CD4-positive, CD25-positive, alpha-beta regulatory T cell (primary cell): Measurements from ENCODE around the gene ZNF570. TPM values are rescaled to one million over a fixed set of nuclear protein-coding genes. Genes with fewer than 3 reads are reported as not detected.

Source experiments
- ATAC-seq, 2 donors: fragments of 150-1000 bp; cut with Tn5 transposase; one replicate each; pipeline ENCODE4 v1.10.0; 2021; ENCODE audit warnings: low read depth in 2 of 2, moderate number of reproducible peaks in 2 of 2, moderate library complexity in 1 of 2
- DNase-seq, 3 donors: peaks; one replicate each; pipeline versions ENCODE4 v3.0.0 to v3.0.0-alpha.2; 2012 to 2022; ENCODE audit warnings: mixed read lengths in 1 of 3
- H3K27ac ChIP-seq: one replicate; pipeline ENCODE4 v1.7.0; 2013; ENCODE audit warnings: mild to moderate bottlenecking, low read length; ENCODE audit not compliant: insufficient read depth, poor library complexity, severe bottlenecking
- H3K27me3 ChIP-seq: one replicate; pipeline ENCODE4 v1.7.0; 2013; ENCODE audit warnings: low read length; ENCODE audit not compliant: control insufficient read depth, insufficient read depth
- H3K36me3 ChIP-seq: one replicate; pipeline ENCODE4 v1.7.0; 2013; ENCODE audit warnings: mild to moderate bottlenecking, low read length, moderate library complexity; ENCODE audit not compliant: control insufficient read depth, insufficient read depth
- H3K4me1 ChIP-seq: 2 replicates; pipeline ENCODE4 v1.7.0; 2013; ENCODE audit warnings: mild to moderate bottlenecking, low read length; ENCODE audit not compliant: insufficient read depth, control insufficient read depth, poor library complexity, severe bottlenecking
- H3K4me3 ChIP-seq: one replicate; pipeline ENCODE4 v1.7.0; 2013; ENCODE audit warnings: low read depth, mild to moderate bottlenecking, low read length, moderate library complexity
- H3K9me3 ChIP-seq, 2 experiments: 1 replicate in 1 of 2; 2 replicates in 1 of 2; pipeline ENCODE4 v1.7.0; 2013; ENCODE audit warnings: low read length in 2 of 2, mild to moderate bottlenecking in 1 of 2, moderate library complexity in 1 of 2; ENCODE audit not compliant: control insufficient read depth in 2 of 2
- H3K27ac Mint-ChIP-seq, 3 donors: one replicate each; pipeline ENCODE4 v1.8.0; 2020 to 2022; ENCODE audit warnings: mild to moderate bottlenecking in 3 of 3, mixed read lengths in 3 of 3, moderate library complexity in 2 of 3
- H3K27me3 Mint-ChIP-seq: one replicate; pipeline ENCODE4 v1.8.0; 2022; ENCODE audit warnings: mild to moderate bottlenecking, mixed read lengths
- H3K36me3 Mint-ChIP-seq: one replicate; pipeline ENCODE4 v1.8.0; 2020; ENCODE audit warnings: mixed read lengths
- H3K4me1 Mint-ChIP-seq, 4 donors: one replicate each; pipeline ENCODE4 v1.8.0; 2020 to 2022; ENCODE audit warnings: mixed read lengths in 4 of 4, mild to moderate bottlenecking in 1 of 4
- H3K4me3 Mint-ChIP-seq, 4 donors: one replicate each; pipeline ENCODE4 v1.8.0; 2020 to 2022; ENCODE audit warnings: mild to moderate bottlenecking in 4 of 4, mixed read lengths in 4 of 4, moderate library complexity in 3 of 4
- H3K9me3 Mint-ChIP-seq, 7 donors: one replicate each; pipeline ENCODE4 v1.8.0; 2020 to 2022; ENCODE audit warnings: mixed read lengths in 7 of 7, mild to moderate bottlenecking in 3 of 7, moderate library complexity in 2 of 7
- polyA plus RNA-seq, 4 donors: library from polyadenylated mRNA; unstranded; fragments of 300-500 nt; fragmentation: Illumina TruSeq; gene quantifications; one replicate each; pipeline ENCODE4 v1.2.3, GENCODE V29; 2021
- total RNA-seq: library from RNA; stranded (reverse); gene quantifications from one replicate; pipeline ENCODE4 v1.2.3, GENCODE V29; 2022

Gene ZNF570
- total RNA-seq = 10.6 TPM
- 1 to 10 TPM; 2.3 to 4.4 (median 4.0) TPM for polyA plus RNA-seq

- H3K4me3 ChIP-seq = peak within 1 kb of the TSS; percentile 89
These were observed at the start of gene ZNF570 for GRCh38 chr19:37468961-37469777. Gene ZNF570 (plus strand): TSS chr19:37469356. CDS start chr19:37470355, 999 bp downstream.

DNA sequence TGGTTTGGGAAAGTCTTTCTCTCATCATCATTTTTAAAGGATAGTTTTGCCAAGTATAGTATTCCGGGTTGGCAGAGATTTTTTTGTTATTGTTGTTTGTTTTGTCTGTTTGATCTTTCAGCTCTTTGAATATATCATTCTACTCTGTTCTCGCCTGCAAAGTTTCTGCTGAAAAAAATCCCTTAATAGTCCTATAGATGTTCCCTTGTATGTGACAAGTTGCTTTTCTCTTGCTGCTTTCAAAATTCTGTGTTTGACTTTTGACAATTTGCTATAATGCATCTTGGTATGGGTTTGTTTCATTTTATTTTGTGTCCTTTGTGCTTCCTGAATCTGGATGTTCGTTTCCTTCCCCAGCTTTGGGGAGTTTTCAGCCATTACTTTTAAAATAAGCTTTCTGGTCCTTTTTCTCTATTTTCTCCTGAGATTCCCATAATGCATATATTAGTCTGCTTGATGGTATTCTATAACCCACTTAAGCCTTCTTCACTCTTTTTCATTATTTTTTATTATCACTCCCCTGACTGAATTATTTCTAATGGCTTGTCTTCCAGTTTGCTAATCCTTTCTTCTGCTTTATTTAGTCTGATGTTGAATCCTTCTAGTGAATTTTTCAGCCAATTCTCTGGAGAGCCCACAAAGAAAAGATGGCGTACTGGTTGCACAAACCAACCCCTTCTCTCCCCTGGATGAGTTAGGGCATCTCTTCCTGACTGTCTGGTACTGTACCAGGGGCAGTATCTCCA is 16.5 kb upstream of the ZNF570 start:
- DNase-seq = no peak
- Mint-ChIP-seq H3K4me3 (no peak overlapping the region), H3K27ac (no peak overlapping the region), H3K27me3 (no peaks in the 10 kb centered on the region), H3K36me3 (peaks cover 31% of the 10 kb centered on the region), H3K4me1 (no peaks in the 10 kb centered on the region), H3K9me3 (peaks cover 2 to 84% (median 53%) of the 10 kb centered on the region in 7 donors)
- H3K27ac ChIP-seq = no peak overlapping the region
- peaks cover 22% of the 10 kb centered on the region for H3K36me3 ChIP-seq
- no peak overlapping the region for H3K4me3 ChIP-seq
- H3K9me3 ChIP-seq = peaks cover 80 to 96% of the 10 kb centered on the region in 2 experiments
- no peaks in the 10 kb centered on the region for H3K4me1 ChIP-seq
- H3K27me3 ChIP-seq = no peaks in the 10 kb centered on the region
- ATAC-seq = no peak

More at GRCh38 chr19:37468961-37469777, at the start of gene ZNF570:
- DNase-seq (peak; percentile 76 to 95 (median 90)), ATAC-seq (peak; percentile 74)
- Histone ChIP-seq H3K4me1 (peaks cover 23% of the 10 kb centered on the region), H3K27me3 (no peaks in the 10 kb centered on the region), H3K27ac (peak within 1 kb of the TSS; percentile 96), H3K36me3 (peaks cover 29% of the 10 kb centered on the region), H3K9me3 (peaks cover 15 to 21% of the 10 kb centered on the region in 2 experiments)
- peak within 1 kb of the TSS; percentile 96 to 100 (median 97) for H3K4me3 Mint-ChIP-seq
- H3K27ac Mint-ChIP-seq = peak within 1 kb of the TSS; percentile 97 to 99 (median 98)
- peaks cover 19 to 46% (median 34%) of the 10 kb centered on the region in 4 donors for H3K4me1 Mint-ChIP-seq
- peaks cover 4 to 20% (median 9%) of the 10 kb centered on the region in 7 donors for H3K9me3 Mint-ChIP-seq
- peaks cover 27% of the 10 kb centered on the region for H3K36me3 Mint-ChIP-seq
- no peaks in the 10 kb centered on the region for H3K27me3 Mint-ChIP-seq

DNA sequence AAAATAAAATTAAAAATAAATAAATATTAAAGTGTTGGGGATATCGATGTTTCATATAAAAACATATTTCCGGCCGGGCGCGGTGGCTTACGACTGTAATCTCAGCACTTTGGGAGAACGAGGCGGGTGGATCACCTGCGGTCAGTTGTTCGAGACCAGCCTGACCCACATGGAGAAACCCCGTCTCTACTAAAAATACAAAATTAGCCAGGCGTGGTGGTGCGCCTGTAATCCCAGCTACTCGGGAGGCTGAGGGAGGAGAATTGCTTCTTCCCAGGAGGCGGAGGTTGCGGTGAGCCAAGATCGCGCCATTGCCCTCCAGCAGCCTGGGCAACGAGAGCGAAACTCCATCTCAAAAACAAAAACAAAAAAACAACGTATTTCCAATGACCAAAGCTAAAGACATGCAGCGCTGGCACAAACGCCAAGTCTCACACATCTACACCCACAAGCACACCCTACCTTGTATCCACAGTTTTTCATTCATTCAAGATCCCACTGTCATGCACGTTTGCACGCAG is 2.8 kb upstream of the ZNF570 start:
- peaks cover 4 to 20% (median 9%) of the 10 kb centered on the region in 7 donors for H3K9me3 Mint-ChIP-seq

DNA sequence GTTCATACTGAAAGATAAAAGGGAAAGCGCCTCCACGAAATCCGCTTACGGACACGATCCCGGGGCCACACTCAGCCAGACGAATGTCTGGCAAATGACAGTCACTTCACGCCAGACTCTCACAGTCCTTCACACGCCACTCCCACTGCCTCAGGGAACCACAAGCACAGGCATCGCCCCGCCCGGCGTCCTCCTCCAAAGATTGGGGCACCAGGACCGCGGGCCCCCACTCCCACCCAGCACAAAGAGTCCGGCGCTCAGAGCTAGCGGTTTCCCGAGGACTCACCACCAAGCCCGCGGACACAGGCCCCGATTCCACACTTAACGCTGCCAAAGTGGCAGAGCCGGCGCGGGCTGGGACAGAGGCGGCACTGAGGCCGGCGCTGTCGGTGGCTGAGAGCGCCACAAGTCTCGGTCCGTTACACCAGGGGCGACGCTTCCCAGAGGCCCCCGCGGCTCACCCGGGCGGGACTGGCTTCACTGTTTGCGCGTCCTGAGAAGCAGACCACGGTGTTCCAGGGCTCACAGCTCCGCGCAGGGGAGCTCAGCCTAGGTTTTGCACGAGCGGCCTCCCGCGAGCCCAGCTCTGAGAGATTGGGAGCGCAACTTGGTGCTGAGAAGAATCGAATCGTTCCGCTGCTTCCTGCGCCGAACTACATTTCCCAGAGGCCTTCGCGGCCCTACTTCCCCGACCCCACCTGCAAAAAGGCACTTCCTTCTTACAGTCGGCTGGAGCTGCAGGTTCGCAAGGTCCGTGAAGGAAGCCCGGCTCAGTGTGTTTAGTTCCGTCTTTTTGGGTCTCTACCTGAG is 2.2 kb upstream of the ZNF570 start, which contains the start of gene ZNF569:
Gene ZNF569 (minus strand): TSS at position 647 of the 810 bp plus-strand sequence. CDS start 22,523 bp downstream, outside the sequence.
- Histone ChIP-seq H3K4me3 (peak within 1 kb of the TSS; percentile 92), H3K27me3 (no peaks in the 10 kb centered on the region), H3K36me3 (peaks cover 35% of the 10 kb centered on the region), H3K9me3 (peaks cover 13 to 24% of the 10 kb centered on the region in 2 experiments), H3K27ac (peak within 1 kb of the TSS; percentile 96), H3K4me1 (peaks cover 23% of the 10 kb centered on the region)
- Mint-ChIP-seq H3K4me1 (peaks cover 19 to 46% (median 34%) of the 10 kb centered on the region in 4 donors), H3K9me3 (peaks cover 4 to 20% (median 9%) of the 10 kb centered on the region in 7 donors), H3K36me3 (peaks cover 27% of the 10 kb centered on the region), H3K27me3 (no peaks in the 10 kb centered on the region), H3K27ac (peak within 1 kb of the TSS; percentile 93 to 97 (median 97)), H3K4me3 (peak within 1 kb of the TSS; percentile 96 to 100 (median 97))
- ATAC-seq = peak; percentile 74
- DNase-seq = peak; percentile 79 to 96 (median 94)

More for the DNA sequence above, 2.8 kb upstream of the ZNF570 start:
- peaks cover 35% of the 10 kb centered on the region for H3K36me3 ChIP-seq
- Mint-ChIP-seq H3K36me3 (peaks cover 27% of the 10 kb centered on the region), H3K4me3 (peak overlapping the region; percentile 96 to 100 (median 97)), H3K27me3 (no peaks in the 10 kb centered on the region), H3K4me1 (peaks cover 19 to 46% (median 34%) of the 10 kb centered on the region in 4 donors), H3K27ac (peak overlapping the region; percentile 93 to 97 (median 97))
- H3K9me3 ChIP-seq = peaks cover 20 to 30% of the 10 kb centered on the region in 2 experiments
- H3K4me1 ChIP-seq = peaks cover 23% of the 10 kb centered on the region
- peak overlapping the region; percentile 89 for H3K27ac ChIP-seq
- ATAC-seq (no peak), DNase-seq (no peak)
- no peaks in the 10 kb centered on the region for H3K27me3 ChIP-seq
- peak overlapping the region; percentile 92 for H3K4me3 ChIP-seq

DNA sequence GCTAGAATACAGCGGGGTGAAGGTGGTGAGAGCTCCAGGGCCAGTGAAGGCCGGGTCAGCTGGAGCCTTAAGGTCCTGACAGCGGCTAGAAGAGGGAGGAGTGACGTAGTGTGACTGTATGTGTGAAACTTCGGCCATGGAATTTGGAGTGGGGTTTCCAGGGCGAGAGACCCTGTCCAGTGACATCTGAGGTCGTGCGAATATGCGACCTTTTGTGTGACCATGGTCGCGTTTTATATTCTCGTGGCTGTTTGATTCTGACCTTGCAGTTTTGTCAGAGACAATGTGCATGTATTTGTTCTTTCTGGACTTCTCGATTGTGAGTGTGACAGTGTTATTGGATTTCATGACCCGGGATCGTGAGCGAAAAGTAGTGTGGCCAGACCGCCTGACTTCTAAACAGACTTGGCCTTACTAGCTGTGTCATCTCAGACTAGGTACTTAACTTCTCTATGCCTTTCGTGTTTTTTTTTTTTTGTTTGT is 1.5 kb upstream of the ZNF570 start:
- Histone ChIP-seq H3K9me3 (peaks cover 8 to 18% of the 10 kb centered on the region in 2 experiments), H3K27me3 (no peaks in the 10 kb centered on the region), H3K4me1 (peaks cover 23% of the 10 kb centered on the region), H3K27ac (peak overlapping the region; percentile 89), H3K36me3 (peaks cover 31% of the 10 kb centered on the region), H3K4me3 (peak overlapping the region; percentile 63)
- H3K27me3 Mint-ChIP-seq = no peaks in the 10 kb centered on the region
- DNase-seq = no peak
- H3K4me1 Mint-ChIP-seq = peaks cover 19 to 46% (median 34%) of the 10 kb centered on the region in 4 donors
- H3K9me3 Mint-ChIP-seq = peaks cover 4 to 20% (median 9%) of the 10 kb centered on the region in 7 donors
- H3K36me3 Mint-ChIP-seq = peaks cover 27% of the 10 kb centered on the region
- H3K4me3 Mint-ChIP-seq = peak overlapping the region; percentile 96 to 100 (median 97)
- ATAC-seq = no peak
- H3K27ac Mint-ChIP-seq = peak overlapping the region; percentile 93 to 97 (median 97)

DNA sequence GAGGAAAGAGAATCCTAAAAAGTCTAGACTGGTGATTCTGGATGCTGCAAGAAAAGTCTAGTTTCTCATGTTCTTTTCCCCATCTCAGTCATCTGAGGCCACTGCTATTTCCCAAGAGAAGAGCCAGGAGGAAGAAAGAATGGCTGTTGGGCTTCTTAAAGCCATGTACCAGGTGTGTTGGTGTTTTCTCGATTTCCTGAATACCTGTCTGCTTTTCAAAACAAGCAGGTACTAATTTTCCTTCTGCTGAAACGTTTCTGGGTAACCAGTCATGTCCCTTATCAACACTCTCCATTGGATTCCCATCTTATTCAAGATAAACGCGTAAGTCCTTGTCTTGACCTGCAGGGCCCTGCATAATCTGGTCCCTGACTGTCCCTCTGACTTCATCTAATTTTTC is 1.1 kb downstream of the ZNF570 start:
- peaks cover 16 to 44% (median 31%) of the 10 kb centered on the region in 4 donors for H3K4me1 Mint-ChIP-seq
- H3K4me3 ChIP-seq = peak overlapping the region; percentile 89
- peak overlapping the region; percentile 96 for H3K27ac ChIP-seq
- H3K9me3 Mint-ChIP-seq = peaks cover 3 to 16% (median 6%) of the 10 kb centered on the region in 7 donors
- no peaks in the 10 kb centered on the region for H3K27me3 ChIP-seq
- H3K4me3 Mint-ChIP-seq = peak overlapping the region; percentile 96 to 100 (median 97)
- H3K27me3 Mint-ChIP-seq = no peaks in the 10 kb centered on the region
- H3K36me3 ChIP-seq = peaks cover 29% of the 10 kb centered on the region
- H3K27ac Mint-ChIP-seq = peak overlapping the region in 2 of 3 donors; percentile 97 to 99
- H3K9me3 ChIP-seq = peaks cover 16 to 18% of the 10 kb centered on the region in 2 experiments
- no peak for ATAC-seq
- H3K4me1 ChIP-seq = peaks cover 23% of the 10 kb centered on the region
- H3K36me3 Mint-ChIP-seq = peaks cover 19% of the 10 kb centered on the region
- DNase-seq = peak in 1 of 3 donors; percentile 4
